Glomerular visceral epithelial cell (primary cell): ENCODE measurements around the gene FAM124A.

Experiments used
- DNase-seq: peaks from one replicate; pipeline ENCODE4 v3.0.0-alpha.2; 2016; ENCODE audit errors: extremely low spot score

Gene FAM124A

DNA sequence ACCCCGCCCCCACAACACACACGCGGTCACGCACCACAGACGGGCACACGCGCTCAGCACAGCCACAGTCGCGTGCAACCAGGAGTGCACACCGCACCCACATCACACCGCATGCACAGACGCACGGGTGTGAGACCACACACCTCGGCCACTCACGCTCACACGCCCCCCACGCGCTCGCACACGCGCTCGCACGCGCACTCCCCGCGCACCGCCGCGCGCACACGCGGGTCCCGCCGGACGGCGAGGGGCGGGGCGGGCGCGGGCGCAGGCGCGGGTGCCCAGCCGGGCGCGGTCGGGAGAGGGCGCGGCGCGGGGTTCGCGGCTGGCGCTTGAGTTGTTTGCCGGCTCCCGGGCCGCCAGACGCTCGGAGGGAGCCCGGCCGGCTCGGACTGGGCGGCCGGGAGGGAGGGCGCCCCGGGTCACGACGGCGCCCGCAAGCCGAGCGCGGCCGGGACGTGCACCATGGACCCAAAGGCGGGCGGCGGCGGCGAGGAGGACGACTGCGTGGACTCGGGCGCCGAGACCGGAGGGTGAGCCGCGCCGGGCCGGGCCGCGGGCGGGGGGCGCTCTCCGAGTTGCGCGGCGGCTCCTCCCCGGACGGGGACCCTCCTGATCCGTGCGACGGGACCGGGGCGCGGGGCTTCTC lies at the start of gene FAM124A:
Gene FAM124A (plus strand): TSS at position 362 of the 649 bp plus-strand sequence. CDS start 104 bp downstream, at position 466.
- peak; percentile 60 for DNase-seq

GRCh38 chr13:51175021-51175420 lies 47.2 kb upstream of the FAM124A start:
- no peak for DNase-seq

GRCh38 chr13:51175639-51176038 lies 46.6 kb upstream of the FAM124A start:
- DNase-seq: no peak

DNA sequence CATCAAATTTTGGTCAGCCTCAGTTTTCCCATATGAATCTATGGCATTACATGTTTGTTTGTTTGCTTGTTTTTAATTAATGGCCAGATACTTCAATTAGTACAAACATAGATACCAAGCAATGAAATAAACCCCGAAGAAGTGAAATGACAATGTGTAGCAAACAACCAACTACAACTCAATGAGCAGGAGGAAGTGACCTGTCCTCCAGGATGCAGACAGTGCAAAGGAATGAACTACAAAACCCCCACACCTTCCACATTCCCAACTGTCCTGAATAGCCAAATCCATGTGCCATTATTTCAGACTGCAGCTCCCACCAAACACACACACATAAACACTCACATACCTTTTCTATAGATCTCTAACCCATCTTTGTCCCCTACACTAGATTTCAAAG lies 45.0 kb upstream of the FAM124A start:
- DNase-seq: no peak

DNA sequence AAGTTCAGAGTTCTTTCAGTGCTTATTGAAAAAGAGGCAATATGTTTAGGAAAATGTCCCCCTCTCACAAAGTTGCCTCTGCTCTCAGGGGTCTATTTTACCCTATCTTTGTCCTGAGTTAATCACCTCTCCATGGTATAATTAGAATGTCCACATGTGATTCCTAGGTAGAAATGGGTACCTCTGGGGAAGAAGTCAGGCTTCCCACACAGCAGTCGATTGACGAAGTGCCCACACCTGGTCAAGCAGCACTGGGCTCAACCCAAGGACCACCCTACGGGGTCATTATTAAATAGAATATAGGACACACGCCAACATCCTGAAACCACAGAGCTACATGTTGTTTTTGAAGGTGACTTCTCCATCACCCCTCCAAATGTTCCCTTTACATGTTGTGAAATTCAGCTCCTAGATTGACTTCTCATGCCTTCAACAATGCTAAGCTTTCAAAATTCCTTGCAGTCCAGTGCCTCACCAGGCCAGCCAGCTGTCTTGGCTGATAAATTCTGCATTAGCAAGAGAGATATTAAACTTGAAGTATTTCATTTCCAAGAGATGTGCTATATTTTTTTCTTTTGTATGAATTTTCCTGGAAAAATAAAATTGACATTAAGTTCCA lies 43.6 kb upstream of the FAM124A start:
- DNase-seq: no peak

GRCh38 chr13:51179432-51179971 lies 42.7 kb upstream of the FAM124A start:
- no peak for DNase-seq

- no peak for DNase-seq
These were observed 41.2 kb upstream of the FAM124A start for GRCh38 chr13:51180853-51181511.

GRCh38 chr13:51181786-51182383 lies 40.3 kb upstream of the FAM124A start:
- no peak for DNase-seq

DNA sequence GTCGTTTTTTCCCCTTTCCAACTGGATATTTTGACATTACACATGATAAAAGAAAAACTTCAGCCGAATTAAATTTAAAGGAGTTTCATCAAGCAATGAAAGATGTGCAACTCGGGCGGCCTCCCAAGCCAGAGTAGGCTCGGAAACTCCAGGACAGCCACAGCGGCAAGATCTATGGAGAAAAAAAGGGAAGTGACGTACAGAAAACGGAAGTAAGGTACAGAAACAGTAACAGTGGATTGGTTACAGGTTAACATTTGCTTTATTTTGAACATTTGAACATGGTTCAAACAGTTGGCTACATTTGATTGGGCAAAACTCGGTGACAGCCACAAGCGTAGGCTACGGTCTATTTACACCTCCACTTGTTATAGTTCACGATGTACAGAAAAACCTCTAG lies 30.5 kb upstream of the FAM124A start:
- no peak for DNase-seq

- DNase-seq: no peak
These were observed 29.9 kb upstream of the FAM124A start for GRCh38 chr13:51192348-51192747.

DNA sequence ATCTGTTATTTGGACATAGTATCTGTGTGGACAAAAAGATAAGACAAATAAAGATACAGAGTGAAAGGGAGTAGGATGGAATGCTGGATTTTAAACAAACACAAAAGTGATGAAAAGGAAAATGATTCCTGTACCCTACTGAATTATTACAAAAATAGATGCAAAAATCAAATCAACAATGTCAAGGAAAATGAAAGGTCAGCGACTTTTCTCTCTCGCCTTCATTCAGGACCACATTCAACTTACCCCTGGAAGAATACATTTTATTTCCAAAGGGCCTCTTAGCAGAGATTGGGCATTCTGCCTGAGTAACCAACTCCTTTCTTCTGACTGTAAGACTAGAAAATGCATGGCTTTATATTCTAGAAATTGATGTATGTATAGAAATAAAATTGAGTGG lies 28.8 kb upstream of the FAM124A start:
- DNase-seq: no peak

DNA sequence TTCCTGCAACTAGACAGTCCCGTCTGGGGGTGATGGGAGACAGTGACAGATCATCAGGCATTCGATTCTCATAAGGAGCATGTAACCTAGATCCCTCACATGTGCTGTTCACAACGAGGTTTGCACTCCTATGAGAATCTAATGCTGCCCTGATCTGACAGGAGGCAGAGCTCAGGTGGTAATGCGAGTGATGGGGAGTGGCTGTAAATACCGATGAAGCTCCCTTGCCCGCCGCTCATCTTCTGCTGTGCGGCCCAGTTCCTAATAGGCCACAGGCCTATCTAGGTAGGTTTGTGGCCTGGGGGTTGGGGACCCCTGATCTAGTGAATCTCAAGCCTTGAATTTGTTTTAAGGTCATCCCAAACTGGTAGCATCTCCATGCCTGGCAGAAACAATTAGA lies 27.3 kb upstream of the FAM124A start:
- no peak for DNase-seq

GRCh38 chr13:51201886-51202285 lies 20.3 kb upstream of the FAM124A start:
- DNase-seq: no peak

DNA sequence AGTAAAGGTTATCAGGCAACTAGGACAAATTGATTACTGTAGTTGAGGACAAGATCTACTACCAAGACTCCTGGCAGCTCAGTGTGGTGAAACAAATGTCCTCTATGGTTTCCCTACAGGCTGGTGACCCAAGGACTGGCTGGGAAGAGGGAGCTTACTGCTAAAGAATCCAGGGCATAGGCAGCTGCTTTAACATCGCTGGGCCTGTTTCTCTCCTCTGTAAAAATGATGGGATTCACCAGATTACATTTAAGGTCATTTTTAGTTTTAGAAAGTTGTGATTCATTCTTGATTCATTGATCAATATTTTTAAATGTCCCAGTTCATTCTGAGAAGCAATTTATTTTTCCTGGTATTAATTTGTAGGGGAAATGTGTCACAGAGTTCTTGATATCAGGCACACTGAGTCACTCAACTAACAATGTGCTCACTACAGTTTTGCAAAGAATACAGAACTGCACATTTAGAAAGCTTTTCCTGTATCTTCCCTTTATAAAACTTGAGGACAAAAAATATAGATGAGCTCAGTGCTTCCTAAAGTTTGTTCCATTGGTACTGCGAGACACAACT lies 19.6 kb upstream of the FAM124A start:
- DNase-seq: no peak

GRCh38 chr13:51206584-51206983 lies 15.6 kb upstream of the FAM124A start:
- DNase-seq: no peak

DNA sequence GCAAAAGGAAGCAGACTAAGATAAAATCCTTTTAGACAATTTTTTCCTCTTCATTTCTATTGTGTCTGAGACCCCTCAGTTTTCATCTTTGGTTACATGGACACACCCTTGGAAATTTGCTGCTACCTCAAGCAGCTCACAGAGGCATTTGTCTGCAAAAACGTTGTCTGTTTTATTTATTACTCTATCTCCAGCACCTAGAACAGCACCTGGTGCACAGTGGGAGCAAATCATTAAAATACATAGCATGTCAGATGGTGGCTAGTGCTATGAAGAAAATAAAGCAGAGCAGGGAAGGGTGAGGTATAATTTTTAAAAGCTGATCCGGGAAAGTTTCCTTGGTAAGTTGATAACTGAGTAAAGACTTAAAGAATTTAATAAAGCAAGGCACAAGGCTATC lies 14.3 kb upstream of the FAM124A start:
- no peak for DNase-seq

GRCh38 chr13:51208716-51209115 lies 13.5 kb upstream of the FAM124A start:
- DNase-seq: no peak

DNA sequence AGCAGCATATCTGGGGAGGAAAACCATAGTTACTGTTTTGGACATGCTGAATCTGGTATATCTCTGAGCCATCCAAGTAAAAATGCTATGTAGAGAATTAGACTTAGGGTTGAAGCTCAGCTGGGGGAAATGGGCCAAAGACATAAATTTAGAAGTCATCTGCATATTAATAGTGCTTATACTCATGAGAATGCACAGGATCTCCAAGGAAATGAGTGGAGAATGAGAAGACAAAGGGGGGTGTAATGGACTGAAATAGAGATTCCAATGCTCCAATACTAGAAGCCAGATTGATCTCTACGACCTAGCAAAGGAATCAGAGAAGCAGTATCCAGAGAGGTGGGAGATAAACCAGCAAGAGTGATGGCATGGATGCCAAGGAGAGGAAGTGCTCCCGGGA lies 10.3 kb upstream of the FAM124A start:
- DNase-seq: no peak

DNA sequence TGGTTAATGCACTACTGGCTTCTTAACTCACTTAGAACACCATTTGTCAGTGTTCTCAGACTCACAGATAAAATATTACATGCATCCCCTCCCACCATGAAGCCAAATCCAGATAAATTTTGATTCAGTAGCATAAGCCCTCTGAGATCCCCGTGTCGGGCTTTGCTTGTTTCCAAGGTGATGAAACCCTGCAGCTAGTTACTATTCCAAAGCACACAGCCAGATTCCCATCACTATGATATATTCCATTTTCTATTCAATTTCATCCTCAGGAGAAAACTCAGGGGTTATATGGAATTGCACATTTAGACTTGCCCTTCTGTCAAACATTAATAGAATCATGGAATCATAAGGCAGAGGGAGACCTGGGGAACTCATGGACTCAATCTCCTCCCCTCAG lies 9.4 kb upstream of the FAM124A start:
- DNase-seq: no peak

- no peak for DNase-seq
These were observed 8.9 kb upstream of the FAM124A start for GRCh38 chr13:51213173-51213728.

DNA sequence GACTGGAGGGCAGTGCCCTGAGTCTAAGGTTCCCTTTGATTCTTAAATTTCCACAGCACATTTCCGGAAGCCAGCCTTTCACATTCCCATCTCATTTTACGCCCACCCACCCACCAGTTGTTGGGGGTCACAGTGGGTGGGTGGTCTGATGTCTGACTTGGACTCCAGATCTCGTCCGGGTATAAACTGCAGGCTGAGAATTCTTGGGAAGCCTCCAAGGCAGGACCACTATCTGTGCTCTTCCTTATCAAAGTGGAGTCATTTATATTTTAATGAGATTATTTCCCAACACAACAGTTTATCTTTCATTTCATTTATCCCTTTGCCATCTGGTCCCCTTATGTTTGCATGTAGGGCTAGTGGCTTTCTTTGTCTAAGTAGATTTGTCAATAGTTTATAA lies 3.6 kb upstream of the FAM124A start:
- no peak for DNase-seq

- DNase-seq: no peak
These were observed 1.5 kb upstream of the FAM124A start for GRCh38 chr13:51220706-51221105.
